AG09309 (cell line): Measurements from ENCODE around the gene IL6.
"Not testable (repeated sequence)": the region's sequence is repeated elsewhere in the genome, so short reads cannot be mapped to it uniquely, and the experiment has no call there.

Source experiments
- DNase-seq: peaks from one replicate; pipeline ENCODE4 v3.0.0-alpha.2; 2010; ENCODE audit warnings: low read depth
- H3K4me3 ChIP-seq: 2 replicates; pipeline ENCODE4 v1.5.1; 2011; ENCODE audit warnings: mild to moderate bottlenecking, low read depth, low read length, moderate library complexity; ENCODE audit not compliant: control insufficient read depth
- CTCF ChIP-seq: IDR thresholded peaks from 2 replicates; pipeline ENCODE4 v1.5.1; 2011; ENCODE audit warnings: mild to moderate bottlenecking, low read depth, low read length, inconsistent platforms; ENCODE audit not compliant: insufficient read depth, control insufficient read depth; ENCODE audit errors: missing control alignments

Gene IL6

GRCh38 chr7:22697876-22698606 lies 29.0 kb upstream of the IL6 start:
- DNase-seq, result no peak
- TF ChIP-seq CTCF, result no peak
- H3K4me3 ChIP-seq, result no peak overlapping the region

GRCh38 chr7:22698767-22699166 lies 28.2 kb upstream of the IL6 start:
- TF ChIP-seq CTCF, result no peak
- no peak for DNase-seq

GRCh38 chr7:22700559-22701002 lies 26.4 kb upstream of the IL6 start:
- H3K4me3 ChIP-seq, result no peak overlapping the region
- no peak for DNase-seq
- TF ChIP-seq CTCF, result no peak

More at GRCh38 chr7:22698767-22699166, 28.2 kb upstream of the IL6 start:
- H3K4me3 ChIP-seq, result no peak overlapping the region

GRCh38 chr7:22702516-22702915 lies 24.5 kb upstream of the IL6 start:
- H3K4me3 ChIP-seq, result no peak overlapping the region
- DNase-seq, result no peak
- no peak for TF ChIP-seq CTCF

- not testable (repeated sequence) for H3K4me3 ChIP-seq, DNase-seq
Observed at GRCh38 chr7:22703107-22703855, 23.7 kb upstream of the IL6 start.

GRCh38 chr7:22703978-22704610 lies 22.9 kb upstream of the IL6 start:
- not testable (repeated sequence) for H3K4me3 ChIP-seq, DNase-seq

GRCh38 chr7:22704722-22705121 lies 22.3 kb upstream of the IL6 start:
- H3K4me3 ChIP-seq, DNase-seq: not testable (repeated sequence)

GRCh38 chr7:22705874-22706273 lies 21.1 kb upstream of the IL6 start:
- DNase-seq, H3K4me3 ChIP-seq: not testable (repeated sequence)

- DNase-seq, H3K4me3 ChIP-seq: not testable (repeated sequence)
Observed at GRCh38 chr7:22707026-22707691, 19.8 kb upstream of the IL6 start.

- not testable (repeated sequence) for DNase-seq, H3K4me3 ChIP-seq
Observed at GRCh38 chr7:22708214-22708613, 18.8 kb upstream of the IL6 start.

GRCh38 chr7:22708677-22709061 lies 18.3 kb upstream of the IL6 start:
- H3K4me3 ChIP-seq, DNase-seq: not testable (repeated sequence)

- not testable (repeated sequence) for DNase-seq, H3K4me3 ChIP-seq
Observed at GRCh38 chr7:22709062-22709829, 17.8 kb upstream of the IL6 start.
